ENCODE results near the gene GLYR1. TPM values are rescaled to one million over a fixed set of nuclear protein-coding genes. Genes with fewer than 3 reads are reported as not detected.

Gene GLYR1
- polyA plus RNA-seq, 1 experiment = 46.3 TPM

DNA sequence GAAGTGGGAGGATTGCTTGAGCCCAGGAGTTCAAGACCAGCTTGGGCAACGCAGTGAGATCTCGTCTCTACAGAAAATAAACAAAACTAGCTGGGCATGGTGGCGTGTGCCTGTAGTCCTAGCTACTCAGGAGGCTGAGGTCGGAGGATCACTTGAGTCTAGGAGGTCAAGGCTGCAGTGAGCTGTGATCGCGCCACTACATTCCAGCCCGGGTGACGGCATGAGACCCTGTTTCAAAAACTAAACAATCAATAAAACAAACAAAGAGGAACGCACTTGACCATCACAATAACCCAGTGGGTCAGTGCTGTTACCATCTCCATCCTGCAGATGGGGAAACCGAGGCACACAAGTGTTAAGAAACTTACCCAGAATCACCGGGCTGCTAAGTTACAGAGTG is 93.9 kb downstream of the GLYR1 start:
- no peak for TF ChIP-seq CTCF (IDR thresholded peaks at IDR 0.05; ENCODE audit: low read depth, low read length)
- Histone ChIP-seq H3K27me3 (ENCODE audit: control insufficient read depth, insufficient read depth, low read length) (no peaks in the 10 kb centered on the region), H3K9me3 (ENCODE audit: control insufficient read depth, insufficient read depth, low read length) (peaks cover 10% of the 10 kb centered on the region), H3K27ac (ENCODE audit: low read depth, low read length) (no peak overlapping the region), H3K4me3 (ENCODE audit: low read depth, low read length) (no peak overlapping the region)
- POLR2A ChIA-PET = no interaction called here
- CTCF ChIA-PET = no interaction called here
- DNase-seq (ENCODE audit: low read depth, low spot score) = no peak

Small RNAs within 50 kb of the gene (small RNA-seq; reads per million reads assigned to genes)
- gene RF00017 (ENCODE audit: insufficient read length, low read depth) = not detected

Other genes starting within 250 kb of the GLYR1 start
- gene UBALD1, start 232.4 kb downstream of the GLYR1 start, polyA plus RNA-seq (2011; rRNA removed) = 4.1 and 6.1 TPM in 2 replicates
- 3.4 and 8.6 TPM in 2 replicates for gene MGRN1, start 222.5 kb downstream of the GLYR1 start, polyA plus RNA-seq (2011; rRNA removed)
- gene NUDT16L1, start 153.7 kb downstream of the GLYR1 start, polyA plus RNA-seq (2011; rRNA removed) = 25.2 and 29.3 TPM in 2 replicates
- 14.0 and 15.0 TPM in 2 replicates for gene ANKS3, start 113.0 kb downstream of the GLYR1 start, polyA plus RNA-seq (2011; rRNA removed)
- 0.89 and 1.6 TPM in 2 replicates for gene DNAAF8, start 112.8 kb downstream of the GLYR1 start, polyA plus RNA-seq (2011; rRNA removed)
- gene ZNF500, start 80.1 kb downstream of the GLYR1 start, polyA plus RNA-seq (2011; rRNA removed) = 3.1 and 4.2 TPM in 2 replicates
- gene SEPTIN12, start 58.9 kb downstream of the GLYR1 start, polyA plus RNA-seq (2011; rRNA removed) = not detected in 2 replicates
- gene SMIM22, start 51.9 kb downstream of the GLYR1 start, polyA plus RNA-seq (2011; rRNA removed) = not detected in 2 replicates
- 9.2 and 14.3 TPM in 2 replicates for gene ROGDI, start 44.7 kb downstream of the GLYR1 start, polyA plus RNA-seq (2011; rRNA removed)
- gene UBN1, start 193 bp upstream of the GLYR1 start, polyA plus RNA-seq (2011; rRNA removed) = 11.2 TPM in 2 replicates
- gene PPL, start 89.9 kb upstream of the GLYR1 start, polyA plus RNA-seq (2011; rRNA removed) = 2.0 and 2.2 TPM in 2 replicates
- 0.05 and 0.06 TPM in 2 replicates for gene SEC14L5, start 111.0 kb upstream of the GLYR1 start, polyA plus RNA-seq (2011; rRNA removed)
- 7.9 and 8.9 TPM in 2 replicates for gene NAGPA, start 186.6 kb upstream of the GLYR1 start, polyA plus RNA-seq (2011; rRNA removed)
- 1.2 and 1.3 TPM in 2 replicates for gene C16orf89, start 218.7 kb upstream of the GLYR1 start, polyA plus RNA-seq (2011; rRNA removed)
- gene ALG1, start 224.6 kb upstream of the GLYR1 start, polyA plus RNA-seq (2011; rRNA removed) = 35.4 and 39.3 TPM in 2 replicates

Data from AG04450 (cell line).